Uterus (tissue), 4 donors: ENCODE data around the gene NUP50. TPM values are rescaled to one million over a fixed set of nuclear protein-coding genes. Genes with fewer than 3 reads are reported as not detected.

Experiments
- DNase-seq, 2 donors: peaks; one replicate each; pipeline ENCODE4 v3.0.0-alpha.2; 2019 to 2020
- H3K27ac ChIP-seq, 2 donors: fragments of 200-600 bp; sonication (generic); 1 replicate in 1 of 2; 2 replicates in 1 of 2; pipeline ENCODE4 v1.5.1; 2016 to 2018
- H3K27me3 ChIP-seq, 2 donors: fragments of 200-600 bp; sonication (generic); one replicate each; pipeline ENCODE4 v1.5.1; 2018 to 2019; ENCODE audit warnings: control low read depth in 1 of 2
- H3K36me3 ChIP-seq, 2 donors: fragments of 200-600 bp; sonication (generic); one replicate each; pipeline ENCODE4 v1.5.1; 2019; ENCODE audit warnings: control low read depth in 1 of 2
- H3K4me1 ChIP-seq, 2 donors: fragments of 200-600 bp; sonication (generic); one replicate each; pipeline ENCODE4 v1.5.1; 2018 to 2019; ENCODE audit warnings: control low read depth in 1 of 2
- H3K4me3 ChIP-seq, 2 donors: fragments of 200-600 bp; sonication (generic); 1 replicate in 1 of 2; 2 replicates in 1 of 2; pipeline ENCODE4 v1.5.1; 2018 to 2019; ENCODE audit warnings: mild to moderate bottlenecking in 1 of 2
- H3K9me3 ChIP-seq, 2 donors: fragments of 200-600 bp; sonication (generic); one replicate each; pipeline ENCODE4 v1.5.1; 2019; ENCODE audit warnings: control low read depth in 1 of 2
- CTCF ChIP-seq, 4 experiments: fragments of 200-600 bp in 2 of 4; fragments of 450-650 bp in 2 of 4; sonication (generic) in 2 of 4; IDR thresholded peaks; one replicate each; pipeline ENCODE4 v1.5.1; 2016 to 2019; ENCODE audit warnings: antibody characterized with exemption in 4 of 4, mild to moderate bottlenecking in 2 of 4, moderate library complexity in 1 of 4
- POLR2A ChIP-seq, 2 donors: fragments of 450-650 bp; IDR thresholded peaks; one replicate each; pipeline ENCODE4 v1.6.1; 2016; ENCODE audit warnings: antibody characterized with exemption in 2 of 2, mild to moderate bottlenecking in 1 of 2, moderate library complexity in 1 of 2
- intact Hi-C: fragments of 100-400 bp; cut with DNase I; formaldehyde crosslinking; loops from one replicate; pipeline ENCODE4 v1.15.1; 2023; ENCODE audit warnings: low total_unique reads
- total RNA-seq, 4 donors: library from RNA; depleted of rRNA in 3 of 4; stranded (reverse); fragments of >200 nt in 3 of 4; gene quantifications; one replicate each; pipeline versions ENCODE4 v1.1.0 to v1.2.4, GENCODE V29; 2014 to 2023
- donor health status: DM: yes; HTN: yes; CAD: no.

Gene NUP50
- total RNA-seq, 4 donors from 2014 or later, result 45.7 to 558 (median 101) TPM

DNA sequence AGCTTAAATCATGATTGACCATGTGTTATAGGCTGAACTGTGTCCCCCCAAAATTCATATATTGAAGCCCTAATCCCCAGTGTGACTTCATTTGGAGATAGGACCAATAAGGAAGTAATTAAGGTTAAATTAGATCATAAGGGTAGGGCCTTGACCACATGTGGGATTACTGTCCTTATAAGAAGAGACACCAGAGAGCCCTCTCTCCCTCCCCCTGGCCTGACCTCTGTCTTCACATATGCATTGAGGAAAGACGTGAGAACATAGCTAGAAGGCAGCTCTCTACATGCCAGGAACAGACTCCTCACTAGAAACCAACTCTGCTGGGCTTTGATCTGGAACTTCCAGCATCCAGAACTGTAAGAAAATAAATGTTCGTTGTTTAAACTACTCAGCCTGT is 13.6 kb upstream of the NUP50 start:
- H3K27me3 ChIP-seq, result no peaks in the 10 kb centered on the region
- intact Hi-C loops, result no loop called here
- TF ChIP-seq POLR2A (IDR thresholded peaks at IDR 0.05), result no peak
- no peak for DNase-seq
- H3K27ac ChIP-seq, result no peak overlapping the region
- H3K4me3 ChIP-seq, result no peak overlapping the region
- H3K4me1 ChIP-seq, result no peaks in the 10 kb centered on the region
- H3K36me3 ChIP-seq, result no peaks in the 10 kb centered on the region
- no peaks in the 10 kb centered on the region for H3K9me3 ChIP-seq

DNA sequence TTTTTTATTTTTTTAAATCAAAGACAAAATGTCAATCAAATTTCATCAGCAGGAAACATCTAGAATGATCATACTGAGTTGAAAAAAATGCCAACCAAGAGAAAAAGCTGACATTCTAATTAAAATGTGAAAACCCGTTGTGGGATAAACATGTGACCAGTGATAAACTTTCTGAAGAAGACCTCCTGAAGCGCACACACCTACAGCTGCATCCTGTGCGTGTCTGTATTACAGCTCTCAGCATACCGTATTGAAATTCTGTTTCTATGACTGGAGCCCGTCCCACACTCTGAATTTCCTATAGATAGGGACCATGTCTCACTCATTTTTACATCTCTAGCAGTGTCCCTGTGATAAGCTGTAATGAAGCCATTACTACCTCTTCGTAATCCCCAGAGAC is 12.2 kb upstream of the NUP50 start:
- no peaks in the 10 kb centered on the region for H3K9me3 ChIP-seq
- no peak for DNase-seq
- TF ChIP-seq CTCF (IDR thresholded peaks at IDR 0.05) (no peak), POLR2A (IDR thresholded peaks at IDR 0.05) (no peak)
- H3K27ac ChIP-seq, result no peak overlapping the region
- no peaks in the 10 kb centered on the region for H3K27me3 ChIP-seq
- no peaks in the 10 kb centered on the region for H3K4me1 ChIP-seq
- no peaks in the 10 kb centered on the region for H3K36me3 ChIP-seq
- no peak overlapping the region for H3K4me3 ChIP-seq
- intact Hi-C loops, result no loop called here

GRCh38 chr22:45154383-45154782 is 9.3 kb upstream of the NUP50 start:
- intact Hi-C loops, result no loop called here
- TF ChIP-seq POLR2A (IDR thresholded peaks at IDR 0.05) (no peak), CTCF (IDR thresholded peaks at IDR 0.05) (no peak)
- DNase-seq, result no peak
- H3K9me3 ChIP-seq, result no peaks in the 10 kb centered on the region
- H3K36me3 ChIP-seq, result no peaks in the 10 kb centered on the region
- no peaks in the 10 kb centered on the region for H3K4me1 ChIP-seq
- H3K4me3 ChIP-seq, result no peak overlapping the region
- no peaks in the 10 kb centered on the region for H3K27me3 ChIP-seq
- no peak overlapping the region for H3K27ac ChIP-seq

GRCh38 chr22:45155050-45155840 is 8.5 kb upstream of the NUP50 start:
- Histone ChIP-seq H3K4me1 (no peaks in the 10 kb centered on the region), H3K36me3 (no peaks in the 10 kb centered on the region), H3K27me3 (no peaks in the 10 kb centered on the region), H3K4me3 (no peak overlapping the region), H3K27ac (no peak overlapping the region), H3K9me3 (no peaks in the 10 kb centered on the region)
- no peak for TF ChIP-seq POLR2A (IDR thresholded peaks at IDR 0.05)
- no peak for DNase-seq
- intact Hi-C loops, result no loop called here

- Histone ChIP-seq H3K4me3 (no peak overlapping the region), H3K27ac (peak overlapping the region; percentile 68 to 77), H3K4me1 (no peaks in the 10 kb centered on the region), H3K36me3 (no peaks in the 10 kb centered on the region), H3K27me3 (no peaks in the 10 kb centered on the region), H3K9me3 (no peaks in the 10 kb centered on the region)
- TF ChIP-seq CTCF (IDR thresholded peaks at IDR 0.05) (no peak), POLR2A (IDR thresholded peaks at IDR 0.05) (no peak)
- intact Hi-C loops, result no loop called here
- DNase-seq, result no peak
These were observed 5.8 kb upstream of the NUP50 start for GRCh38 chr22:45157907-45158306.

GRCh38 chr22:45159652-45160462 is 3.9 kb upstream of the NUP50 start:
- H3K36me3 ChIP-seq, result no peaks in the 10 kb centered on the region
- TF ChIP-seq CTCF (IDR thresholded peaks at IDR 0.05) (no peak), POLR2A (IDR thresholded peaks at IDR 0.05) (no peak)
- peak overlapping the region; percentile 68 to 77 for H3K27ac ChIP-seq
- intact Hi-C loops, result no loop called here
- no peak overlapping the region for H3K4me3 ChIP-seq
- H3K27me3 ChIP-seq, result no peaks in the 10 kb centered on the region
- H3K9me3 ChIP-seq, result no peaks in the 10 kb centered on the region
- no peak for DNase-seq
- H3K4me1 ChIP-seq, result peaks cover 1% of the 10 kb centered on the region in 2 donors
